Measurements from ENCODE around the gene MDM2.

GRCh38 chr12:68776976-68777610 lies 30.9 kb upstream of the MDM2 start:
- TF ChIP-seq CTCF (IDR thresholded peaks at IDR 0.05; ENCODE audit: low read length) (no peak), EZH2 (optimal IDR thresholded peaks at IDR 0.05; ENCODE audit: low read depth, low read length) (no peak), EZH2phosphoT487 (IDR thresholded peaks at IDR 0.05; ENCODE audit: low read length) (no peak)
